Sciatic nerve (tissue), 2 donors: ENCODE results near the gene TGFB1. TPM values are rescaled to one million over a fixed set of nuclear protein-coding genes. Genes with fewer than 3 reads are reported as not detected.

Experiments used
- ATAC-seq: fragments of 200-7000 bp; cut with Tn5 transposase; one replicate; pipeline ENCODE4 v1.9.1; 2020; ENCODE audit warnings: mild to moderate bottlenecking, moderate library complexity
- DNase-seq: peaks from one replicate; pipeline ENCODE4 v3.0.0-alpha.2; 2020; ENCODE audit warnings: low spot score
- intact Hi-C: fragments of 100-400 bp; cut with DNase I; formaldehyde crosslinking; loops from one replicate; pipeline ENCODE4 v1.14.2; 2022
- total RNA-seq: library from RNA; stranded (reverse); fragmentation: NEBNext Ultra II Directional; extraction: Animal tissue kit (Norgen Biotek cat#: 25700); gene quantifications from one replicate; pipeline ENCODE4 v1.2.1, GENCODE V29; 2021
- donor health status: DM: no; HTN: no; CAD: no.
- donor health status: DM: no; HTN: no; CAD: no.

The TGFB1 gene
- total RNA-seq, 1 donor from 2014 or later = 33.7 TPM

DNA sequence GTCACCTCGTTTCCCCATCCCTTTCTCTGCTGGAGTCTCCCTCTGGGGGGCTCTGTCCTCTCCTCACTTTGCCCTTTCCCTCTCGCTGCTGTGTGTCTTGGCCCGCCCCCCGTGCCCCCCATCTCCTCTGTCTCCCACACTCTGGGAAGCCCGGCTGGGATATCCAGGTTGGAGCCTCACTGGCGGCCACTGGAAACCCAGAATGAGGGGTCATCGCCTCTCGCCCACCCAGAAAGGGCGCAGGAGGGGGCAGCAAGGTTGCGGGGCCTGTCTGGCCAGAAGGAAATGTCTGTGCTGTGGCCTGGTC lies 28.1 kb downstream of the TGFB1 start:
- ATAC-seq = no peak
- DNase-seq = no peak
- intact Hi-C loops = no loop called here

DNA sequence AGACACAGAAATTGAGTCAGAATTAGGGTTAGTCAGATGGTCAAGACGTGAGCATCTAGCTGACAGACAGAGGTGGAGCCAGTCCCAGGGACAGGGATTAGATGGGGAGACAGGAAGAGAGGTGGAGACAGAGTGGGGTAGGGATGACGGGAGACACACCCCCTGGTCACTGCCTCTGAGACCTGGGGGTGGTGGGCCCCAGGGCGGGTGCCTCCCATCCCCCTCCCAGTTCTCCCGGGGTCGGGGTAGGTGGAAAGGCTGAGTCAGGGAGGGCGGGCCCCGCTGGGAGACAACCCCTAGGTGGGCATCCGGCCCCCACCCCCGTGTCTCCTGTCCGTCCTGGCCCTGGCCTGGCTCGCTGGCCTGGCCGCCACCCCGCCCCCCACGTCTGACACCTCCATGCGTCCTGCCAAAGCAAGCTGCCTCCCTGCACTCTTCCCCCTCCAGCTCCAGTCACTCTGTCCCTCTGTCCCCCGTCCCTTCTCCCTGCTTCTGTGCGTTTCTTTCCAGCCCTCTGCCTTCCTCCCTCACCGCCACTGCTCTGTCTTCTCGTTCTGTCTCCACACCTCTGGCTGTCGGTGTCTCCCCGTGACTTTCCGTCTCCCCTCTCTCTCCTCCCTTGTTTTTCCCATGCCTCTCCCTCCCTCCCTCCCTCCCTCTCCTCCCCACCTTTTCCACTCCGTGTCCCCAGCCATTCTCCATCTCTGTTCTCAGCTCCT lies 28.6 kb downstream of the TGFB1 start:
- DNase-seq = peak; percentile 76
- intact Hi-C loops = no loop called here
- peak; percentile 27 for ATAC-seq

DNA sequence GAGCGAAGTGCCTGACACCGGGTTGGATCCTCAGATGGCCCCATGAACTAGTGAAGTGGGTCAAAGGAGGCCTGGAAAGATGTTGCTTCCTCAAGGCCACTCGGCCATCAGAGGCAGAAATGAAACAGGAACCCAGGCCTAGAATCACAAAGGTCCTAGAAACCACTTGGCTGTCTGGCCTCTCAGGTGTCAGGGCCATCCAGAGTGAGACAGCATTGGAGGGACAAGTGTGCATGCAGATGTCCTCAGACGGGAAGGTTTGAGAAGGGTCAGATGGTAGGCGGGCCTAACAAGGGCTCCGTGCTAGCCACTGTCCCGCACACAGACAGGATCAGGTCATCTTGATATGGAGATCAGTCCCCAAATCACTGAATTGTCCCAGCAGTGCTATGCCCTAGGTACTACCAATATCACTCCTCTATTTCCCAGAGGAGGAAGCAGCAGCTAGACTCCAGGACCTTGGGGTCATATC lies 29.5 kb downstream of the TGFB1 start:
- intact Hi-C loops = no loop called here

DNA sequence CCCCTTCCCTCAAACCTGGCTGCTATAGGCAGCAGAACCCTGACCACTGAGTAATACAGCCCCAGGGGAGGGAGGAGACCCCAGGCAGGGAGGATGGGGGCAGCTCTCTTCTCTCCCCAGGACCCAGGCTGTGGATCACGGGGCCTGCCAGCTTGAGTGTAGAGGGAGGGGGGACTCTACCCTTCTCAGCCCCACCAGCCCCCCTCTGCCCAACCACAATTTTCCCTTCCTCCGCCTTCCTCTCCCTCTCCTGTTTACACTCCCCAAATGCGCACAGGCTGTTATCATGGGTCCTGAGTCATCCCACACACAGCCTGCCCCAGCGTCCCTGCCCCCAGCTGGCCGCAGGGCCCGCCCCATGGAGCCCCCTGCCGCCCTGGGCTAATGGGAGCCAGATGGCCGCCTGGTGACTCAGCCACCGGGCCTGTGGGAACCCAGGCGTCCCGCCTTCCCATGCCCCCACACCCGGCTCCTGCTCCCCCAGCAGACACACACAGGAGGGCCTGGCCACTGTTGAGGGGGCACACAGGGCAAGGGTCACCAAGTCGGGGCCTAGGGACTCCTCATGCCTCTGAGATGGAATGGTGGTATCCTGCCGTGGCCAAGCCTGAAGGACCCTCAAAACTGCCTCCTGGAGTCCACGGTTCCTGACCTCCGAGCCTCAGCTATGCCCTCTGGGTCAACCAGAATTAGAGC lies 30.1 kb downstream of the TGFB1 start:
- peak; percentile 86 for ATAC-seq
- intact Hi-C loops = no loop called here
- peak; percentile 80 for DNase-seq

More for the DNA sequence above, 29.5 kb downstream of the TGFB1 start:
- ATAC-seq (no peak), DNase-seq (no peak)

- intact Hi-C loops = no loop called here
- ATAC-seq (peak; percentile 46), DNase-seq (no peak)
Observed at GRCh38 chr19:41323023-41323422, 30.7 kb downstream of the TGFB1 start.

- ATAC-seq (no peak), DNase-seq (no peak)
- intact Hi-C loops = no loop called here
Observed at GRCh38 chr19:41322451-41322850, 31.3 kb downstream of the TGFB1 start.

DNA sequence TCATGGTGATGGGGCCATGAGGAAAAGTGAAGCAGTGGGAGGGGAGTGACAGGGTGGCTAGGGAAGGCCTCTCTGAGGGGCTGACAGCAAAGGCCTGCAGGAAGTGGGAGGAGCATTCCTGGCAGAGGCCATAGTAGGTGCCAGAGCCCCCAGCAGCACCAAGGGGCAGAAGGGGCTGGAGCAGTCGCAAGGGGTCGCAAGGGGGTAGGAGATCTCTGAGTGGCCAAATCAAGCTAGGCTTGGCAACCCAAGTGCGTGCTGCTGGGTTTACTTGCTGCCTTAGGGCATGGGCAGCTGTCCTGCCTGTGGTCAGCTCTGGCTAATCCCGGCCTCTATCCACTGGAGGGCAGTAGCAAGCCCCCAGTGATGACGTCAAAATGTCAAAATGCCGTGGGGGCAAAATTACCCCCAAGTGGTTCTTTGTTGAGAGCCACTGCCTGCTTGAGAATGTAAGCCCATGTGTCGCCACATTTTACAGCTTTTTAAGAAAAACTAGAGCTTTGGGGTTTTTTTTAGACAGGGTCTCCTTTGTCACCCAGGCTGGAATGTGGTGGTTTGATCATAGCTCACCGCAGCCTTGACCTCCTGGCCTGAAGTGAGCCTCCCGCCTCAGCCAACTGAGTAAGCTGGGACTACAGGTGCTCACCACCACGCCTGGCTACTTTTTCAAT lies 32.0 kb downstream of the TGFB1 start:
- DNase-seq (no peak), ATAC-seq (no peak)
- intact Hi-C loops = no loop called here

- intact Hi-C loops = no loop called here
- DNase-seq = no peak
- ATAC-seq = no peak
Observed at GRCh38 chr19:41321204-41321599, 32.5 kb downstream of the TGFB1 start.

GRCh38 chr19:41320568-41320967 lies 33.2 kb downstream of the TGFB1 start:
- no peak for ATAC-seq
- DNase-seq = no peak
- intact Hi-C loops = no loop called here

GRCh38 chr19:41320185-41320518 lies 33.6 kb downstream of the TGFB1 start:
- intact Hi-C loops = no loop called here
- DNase-seq (no peak), ATAC-seq (no peak)

DNA sequence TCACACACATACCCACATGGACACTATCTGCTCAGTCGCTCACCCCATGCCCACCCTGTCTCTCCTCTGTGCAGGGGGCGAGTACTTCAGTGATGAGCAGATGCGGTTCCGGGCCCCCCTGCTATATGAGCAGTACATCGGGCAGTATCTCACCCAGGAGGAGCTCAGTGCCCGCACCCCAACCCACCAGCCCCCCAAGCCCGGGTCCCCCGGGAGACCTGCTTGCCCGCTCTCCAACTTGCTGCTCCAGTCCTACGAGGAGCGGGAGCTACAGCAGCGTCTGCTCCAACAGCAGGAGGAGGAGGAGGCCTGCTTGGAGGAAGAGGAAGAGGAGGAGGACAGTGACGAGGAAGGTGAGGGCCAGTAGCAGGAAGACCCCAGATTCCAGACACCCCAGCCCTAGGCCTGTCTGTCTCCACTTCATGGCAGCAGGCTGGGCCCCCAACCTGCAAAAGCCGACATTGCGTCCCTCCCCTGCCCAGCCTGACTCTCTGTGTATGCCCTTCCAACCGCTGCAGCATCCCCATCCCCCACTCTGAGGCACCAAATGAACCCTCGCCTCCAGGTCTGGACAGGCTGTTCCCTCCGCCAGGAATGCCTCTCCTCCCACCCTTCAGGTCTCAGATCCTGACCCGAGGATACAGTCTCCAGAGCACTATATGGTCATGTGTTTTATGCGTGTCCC lies 34.1 kb downstream of the TGFB1 start:
- ATAC-seq = no peak
- no peak for DNase-seq
- intact Hi-C loops = no loop called here

GRCh38 chr19:41318696-41319499 lies 34.8 kb downstream of the TGFB1 start:
- intact Hi-C loops = no loop called here
- ATAC-seq = no peak

GRCh38 chr19:41316306-41316920 lies 37.3 kb downstream of the TGFB1 start:
- intact Hi-C loops = no loop called here
- ATAC-seq = no peak
- no peak for DNase-seq

More at GRCh38 chr19:41318696-41319499, 34.8 kb downstream of the TGFB1 start:
- DNase-seq = no peak

DNA sequence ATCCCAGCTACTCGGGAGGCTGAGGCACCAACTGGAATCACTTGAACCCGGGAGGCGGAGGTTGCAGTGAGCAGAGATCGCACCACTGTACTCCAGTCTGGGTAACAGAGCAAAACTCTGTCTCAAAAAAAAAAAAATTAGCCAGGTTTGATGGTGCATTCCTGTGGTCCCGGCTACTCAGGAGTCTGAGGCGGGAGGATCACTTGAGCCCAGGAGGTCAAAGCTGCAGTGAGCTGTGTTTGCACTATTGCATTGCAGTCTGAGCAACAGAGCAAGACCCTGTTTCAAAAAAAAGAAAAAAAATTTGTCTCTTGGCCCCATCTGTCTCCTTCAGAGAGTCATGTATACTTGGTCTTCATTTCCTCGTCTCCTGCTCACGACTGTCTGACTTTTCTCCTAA lies 42.1 kb downstream of the TGFB1 start:
- no peak for DNase-seq
- intact Hi-C loops = no loop called here
- no peak for ATAC-seq

- intact Hi-C loops = no loop called here
- ATAC-seq (no peak), DNase-seq (no peak)
Observed at GRCh38 chr19:41311072-41311471, 42.6 kb downstream of the TGFB1 start.

- peak; percentile 93 for DNase-seq
- intact Hi-C loops = no loop called here
Observed at GRCh38 chr19:41310033-41310831, 43.5 kb downstream of the TGFB1 start, which contains the start of gene CCDC97. CCDC97 (plus strand) TSS chr19:41310172; CDS start chr19:41310311, 139 bp downstream.

GRCh38 chr19:41309180-41310032 lies 44.3 kb downstream of the TGFB1 start:
- ATAC-seq (peak; percentile 46), DNase-seq (no peak)
- intact Hi-C loops = loop anchor here (5.0 kb wide), 1 partner anchor 107 kb away; no protein-coding TSS in a partner anchor

More at GRCh38 chr19:41310033-41310831, 43.5 kb downstream of the TGFB1 start, which contains the start of gene CCDC97:
- peak; percentile 93 for ATAC-seq
